Sigmoid colon (tissue), 7 donors: ENCODE data around the gene MLPH. TPM values are rescaled to one million over a fixed set of nuclear protein-coding genes. Genes with fewer than 3 reads are reported as not detected.

Experiments
- DNase-seq: peaks from one replicate; pipeline ENCODE4 v3.0.0-alpha.2; 2019
- H3K27ac ChIP-seq, 4 donors: fragments of 200-600 bp; sonication (generic); one replicate each; pipeline ENCODE4 v1.5.1; 2016 to 2019; ENCODE audit warnings: mild to moderate bottlenecking in 1 of 4
- H3K27me3 ChIP-seq, 3 donors: fragments of 200-600 bp; sonication (generic); one replicate each; pipeline ENCODE4 v1.5.1; 2019; ENCODE audit warnings: mild to moderate bottlenecking in 1 of 3
- H3K36me3 ChIP-seq, 4 donors: fragments of 200-600 bp; sonication (generic); one replicate each; pipeline ENCODE4 v1.5.1; 2016 to 2019
- H3K4me1 ChIP-seq, 4 donors: fragments of 200-600 bp; sonication (generic); one replicate each; pipeline ENCODE4 v1.5.1; 2017 to 2019
- H3K4me3 ChIP-seq, 4 donors: fragments of 200-600 bp; sonication (generic); one replicate each; pipeline ENCODE4 v1.5.1; 2017 to 2019; ENCODE audit warnings: mild to moderate bottlenecking in 2 of 4, moderate library complexity in 1 of 4
- H3K9me3 ChIP-seq, 4 donors: fragments of 200-600 bp in 3 of 4; sonication (generic) in 3 of 4; one replicate each; pipeline versions ENCODE4 v1.5.1 to v1.6.1; 2013 to 2019
- POLR2A ChIP-seq, 2 donors: fragments of 450-650 bp; IDR thresholded peaks; one replicate each; pipeline ENCODE4 v1.6.1; 2016; ENCODE audit warnings: antibody characterized with exemption in 2 of 2, mild to moderate bottlenecking in 2 of 2, moderate library complexity in 2 of 2
- POLR2AphosphoS5 ChIP-seq, 4 donors: sonication (generic); formaldehyde crosslinking; IDR thresholded peaks; one replicate each; pipeline ENCODE4 v1.6.1; 2017; ENCODE audit warnings: antibody characterized with exemption in 4 of 4
- WGBS, 2 donors: extraction: QIAGEN DNeasy Blood & Tissue Kit; methylation state at CpG; one replicate each; pipeline ENCODE4 v1.1.7; 2013; 5-methylcytosine and 5-hydroxymethylcytosine counted together
- intact Hi-C: fragments of 100-400 bp; cut with DNase I; formaldehyde crosslinking; loops from one replicate; pipeline ENCODE4 v1.15.1; 2023
- polyA plus RNA-seq, 3 donors: library from polyadenylated mRNA; stranded (reverse); fragments of 200-250 nt; gene quantifications; one replicate each; pipeline ENCODE4 v1.2.3, GENCODE V29; 2013
- small RNA-seq, 3 donors: library from RNA; depleted of rRNA; stranded (forward); fragments of <200 nt; gene quantifications; one replicate each; pipeline ENCODE3, GENCODE V24; 2016
- total RNA-seq, 4 donors: library from RNA; depleted of rRNA; stranded (reverse); fragments of >200 nt; gene quantifications; one replicate each; pipeline ENCODE4 v1.1.0, GENCODE V29; 2016
- donor health status: healthy with polysubstance abuse.
- donor health status: Bipolar disorder and iron deficiency.
- donor health status: healthy.

Gene MLPH
- total and polyA plus RNA-seq, 7 donors: 1.8 to 79.3 (median 21.9) TPM

GRCh38 chr2:237604391-237604790 is 117.3 kb downstream of the MLPH start:
- Histone ChIP-seq H3K4me1 (peaks cover 0 to 18% (median 14%) of the 10 kb centered on the region in 4 donors), H3K9me3 (no peaks in the 10 kb centered on the region), H3K27ac (peak overlapping the region in 1 of 4 donors; percentile 44), H3K4me3 (no peak overlapping the region), H3K27me3 (no peaks in the 10 kb centered on the region), H3K36me3 (no peaks in the 10 kb centered on the region)
- DNase-seq: no peak
- TF ChIP-seq POLR2AphosphoS5 (IDR thresholded peaks at IDR 0.05) (no peak), POLR2A (IDR thresholded peaks at IDR 0.05) (no peak)
- WGBS, 2 donors: 88 to 95% methylated on average over 11 of the region's 11 CpGs
- intact Hi-C loops: loop anchor here (5.0 kb wide), 1 partner anchor 143 kb away; no protein-coding TSS in a partner anchor

Small RNA genes lying within 50 kb of the gene (small RNA-seq; reads per million reads assigned to genes)
- gene MIR6811 (0 reads per million in 3 donors), gene RNU6-1140P (0 reads per million in 3 donors)

Other genes with a start within 250 kb of the MLPH start
- gene COL6A3, start 73.1 kb upstream of the MLPH start, total RNA-seq: 100 to 1,000 TPM; 233 to 715 (median 381) TPM
- gene COL6A3, start 73.1 kb upstream of the MLPH start, polyA plus RNA-seq: 10 to 100 TPM in 1 of 3 donors, 1 to 10 TPM in 2; 2.8 to 66.9 (median 9.0) TPM
- not detected for gene PRLH, start 79.3 kb downstream of the MLPH start, total RNA-seq
- not detected for gene PRLH, start 79.3 kb downstream of the MLPH start, polyA plus RNA-seq
- gene RAB17, start 103.5 kb downstream of the MLPH start, total RNA-seq: 1 to 10 TPM in 1 of 4 donors, under 1 TPM in 3; 0.33 to 2.8 (median 0.45) TPM
- gene RAB17, start 103.5 kb downstream of the MLPH start, polyA plus RNA-seq: 10 to 100 TPM; 34.4 to 48.8 (median 38.4) TPM
- 100 to 1,000 TPM; 112 to 185 (median 136) TPM for gene LRRFIP1, start 140.3 kb downstream of the MLPH start, total RNA-seq
- gene LRRFIP1, start 140.3 kb downstream of the MLPH start, polyA plus RNA-seq: 10 to 100 TPM; 42.0 to 73.8 (median 63.3) TPM